Psoas muscle (tissue), 8 donors: ENCODE results near the gene TBATA. TPM values are rescaled to one million over a fixed set of nuclear protein-coding genes. Genes with fewer than 3 reads are reported as not detected.

Experiments
- ATAC-seq, 4 donors: fragments of 200-7000 bp; cut with Tn5 transposase; one replicate each; pipeline ENCODE4 v1.9.1; 2020; ENCODE audit warnings: moderate library complexity in 3 of 4, mild to moderate bottlenecking in 2 of 4
- DNase-seq, 2 donors: peaks; one replicate each; pipeline ENCODE4 v3.0.0-alpha.2; 2020
- H3K27ac ChIP-seq: fragments of 200-600 bp; one replicate; pipeline ENCODE4 v1.8.0; 2022
- H3K27me3 ChIP-seq, 3 donors: fragments of 200-600 bp in 1 of 3; one replicate each; pipeline versions ENCODE4 v1.6.1 to v1.8.0; 2013 to 2022; ENCODE audit warnings: low read length in 2 of 3, mild to moderate bottlenecking in 2 of 3, moderate library complexity in 1 of 3; ENCODE audit not compliant: insufficient read depth in 3 of 3
- H3K36me3 ChIP-seq, 2 donors: fragments of 200-600 bp in 1 of 2; one replicate each; pipeline versions ENCODE4 v1.6.1 to v1.8.0; 2013 to 2022; ENCODE audit warnings: low read depth in 1 of 2, mild to moderate bottlenecking in 1 of 2, moderate library complexity in 1 of 2; ENCODE audit not compliant: insufficient read depth in 1 of 2
- H3K4me1 ChIP-seq: fragments of 200-600 bp; one replicate; pipeline ENCODE4 v1.8.0; 2022
- H3K4me3 ChIP-seq: fragments of 200-600 bp; one replicate; pipeline ENCODE4 v1.8.0; 2022; ENCODE audit warnings: mild to moderate bottlenecking
- H3K9me3 ChIP-seq: fragments of 200-600 bp; one replicate; pipeline ENCODE4 v1.8.0; 2022
- WGBS, 3 donors: extraction: QIAGEN DNeasy Blood & Tissue Kit; methylation state at CpG; one replicate each; pipeline versions ENCODE4 v1.1.6 to v1.1.7; 2013; 5-methylcytosine and 5-hydroxymethylcytosine counted together
- intact Hi-C, 2 donors: fragments of 100-400 bp; cut with DNase I; formaldehyde crosslinking; loops; one replicate each; pipeline versions ENCODE4 v1.11.0 to v1.14.2; 2022
- polyA plus RNA-seq, 3 donors: library from polyadenylated mRNA; stranded (reverse); fragments of 200-250 nt; gene quantifications; one replicate each; pipeline ENCODE4 v1.2.3, GENCODE V29; 2013
- total RNA-seq, 4 donors: library from RNA; stranded (reverse); fragmentation: NEBNext Ultra II Directional in 2 of 4; extraction: Animal tissue kit (Norgen Biotek cat#: 25700) in 2 of 4; gene quantifications; one replicate each; pipeline versions ENCODE4 v1.2.1 to v1.2.4, GENCODE V29; 2021 to 2023
- TF ChIP-seq, protein P1 (sequence below): fragments of 200-600 bp; IDR thresholded peaks from one replicate; pipeline ENCODE4 v1.8.0; 2022; ENCODE audit warnings: antibody characterized with exemption
- donor health status: healthy with polysubstance abuse.
- donor health status: DM: no; HTN: no; CAD: no; lungs with moderate emphysema.
- donor health status: Bipolar disorder and iron deficiency.
- donor health status: healthy.
- donor health status: DM: yes; HTN: yes; CAD: no.
- donor health status: DM: no; HTN: no; CAD: no.
- donor health status: DM: no; HTN: no; CAD: no.
- donor health status: DM: yes; HTN: yes; CAD: no.

Gene TBATA
- total and polyA plus RNA-seq, 7 donors = not detected

DNA sequence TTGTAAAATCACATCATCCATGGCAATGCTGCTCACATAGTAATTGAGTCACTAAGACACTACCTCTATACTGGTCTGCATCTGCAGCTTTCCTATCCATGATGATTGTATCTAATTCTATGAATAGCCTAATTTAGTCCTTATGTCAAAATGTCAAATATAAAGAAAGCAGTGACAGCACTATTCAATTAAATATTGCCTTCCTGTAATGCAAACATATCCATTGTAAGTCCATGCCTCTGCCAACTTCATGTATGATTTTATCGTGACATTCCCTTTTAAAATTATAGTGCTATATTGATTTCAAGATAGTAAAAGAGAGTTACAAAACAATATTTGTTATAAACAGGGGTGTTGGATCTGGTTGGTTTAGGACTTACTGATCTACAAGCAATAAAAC is 25.8 kb upstream of the TBATA start:
- Histone ChIP-seq H3K4me1 (no peaks in the 10 kb centered on the region), H3K9me3 (no peaks in the 10 kb centered on the region), H3K27ac (no peak overlapping the region), H3K36me3 (no peaks in the 10 kb centered on the region), H3K27me3 (no peaks in the 10 kb centered on the region), H3K4me3 (no peak overlapping the region)
- 0 to 44% (median 42%) methylated on average over 1 of the region's 1 CpG for WGBS, 3 donors
- TF ChIP-seq, protein P1, sequence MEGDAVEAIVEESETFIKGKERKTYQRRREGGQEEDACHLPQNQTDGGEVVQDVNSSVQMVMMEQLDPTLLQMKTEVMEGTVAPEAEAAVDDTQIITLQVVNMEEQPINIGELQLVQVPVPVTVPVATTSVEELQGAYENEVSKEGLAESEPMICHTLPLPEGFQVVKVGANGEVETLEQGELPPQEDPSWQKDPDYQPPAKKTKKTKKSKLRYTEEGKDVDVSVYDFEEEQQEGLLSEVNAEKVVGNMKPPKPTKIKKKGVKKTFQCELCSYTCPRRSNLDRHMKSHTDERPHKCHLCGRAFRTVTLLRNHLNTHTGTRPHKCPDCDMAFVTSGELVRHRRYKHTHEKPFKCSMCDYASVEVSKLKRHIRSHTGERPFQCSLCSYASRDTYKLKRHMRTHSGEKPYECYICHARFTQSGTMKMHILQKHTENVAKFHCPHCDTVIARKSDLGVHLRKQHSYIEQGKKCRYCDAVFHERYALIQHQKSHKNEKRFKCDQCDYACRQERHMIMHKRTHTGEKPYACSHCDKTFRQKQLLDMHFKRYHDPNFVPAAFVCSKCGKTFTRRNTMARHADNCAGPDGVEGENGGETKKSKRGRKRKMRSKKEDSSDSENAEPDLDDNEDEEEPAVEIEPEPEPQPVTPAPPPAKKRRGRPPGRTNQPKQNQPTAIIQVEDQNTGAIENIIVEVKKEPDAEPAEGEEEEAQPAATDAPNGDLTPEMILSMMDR = no peak
- no peak for ATAC-seq
- DNase-seq = no peak
- intact Hi-C loops = no loop called here

DNA sequence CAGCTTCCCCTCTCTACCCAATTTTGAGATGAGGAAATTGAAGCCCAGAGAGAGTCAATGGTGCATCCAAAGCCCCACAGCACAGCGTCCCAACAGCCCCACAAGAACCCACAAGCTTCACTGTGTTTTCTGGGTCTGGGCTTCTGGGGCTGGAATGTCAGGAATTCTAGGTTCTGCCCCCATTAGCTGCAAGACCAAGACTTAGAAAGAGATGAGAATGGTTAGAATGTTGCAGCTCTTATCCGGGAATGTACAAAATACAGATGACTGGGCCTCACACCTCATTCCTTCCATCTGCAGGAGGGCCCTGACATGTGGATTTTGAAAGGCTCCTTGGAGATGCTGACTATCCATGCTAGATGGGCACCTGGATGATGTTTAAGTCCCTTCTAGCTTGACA is 24.5 kb upstream of the TBATA start:
- H3K27me3 ChIP-seq = no peaks in the 10 kb centered on the region
- no peak overlapping the region for H3K27ac ChIP-seq
- H3K4me1 ChIP-seq = no peaks in the 10 kb centered on the region
- no peaks in the 10 kb centered on the region for H3K36me3 ChIP-seq
- 89 to 95% (median 92%) methylated on average over 2 of the region's 2 CpGs for WGBS, 3 donors
- TF ChIP-seq, protein P1 = no peak
- DNase-seq (no peak), ATAC-seq (no peak)
- H3K4me3 ChIP-seq = no peak overlapping the region
- intact Hi-C loops = no loop called here
- no peaks in the 10 kb centered on the region for H3K9me3 ChIP-seq

DNA sequence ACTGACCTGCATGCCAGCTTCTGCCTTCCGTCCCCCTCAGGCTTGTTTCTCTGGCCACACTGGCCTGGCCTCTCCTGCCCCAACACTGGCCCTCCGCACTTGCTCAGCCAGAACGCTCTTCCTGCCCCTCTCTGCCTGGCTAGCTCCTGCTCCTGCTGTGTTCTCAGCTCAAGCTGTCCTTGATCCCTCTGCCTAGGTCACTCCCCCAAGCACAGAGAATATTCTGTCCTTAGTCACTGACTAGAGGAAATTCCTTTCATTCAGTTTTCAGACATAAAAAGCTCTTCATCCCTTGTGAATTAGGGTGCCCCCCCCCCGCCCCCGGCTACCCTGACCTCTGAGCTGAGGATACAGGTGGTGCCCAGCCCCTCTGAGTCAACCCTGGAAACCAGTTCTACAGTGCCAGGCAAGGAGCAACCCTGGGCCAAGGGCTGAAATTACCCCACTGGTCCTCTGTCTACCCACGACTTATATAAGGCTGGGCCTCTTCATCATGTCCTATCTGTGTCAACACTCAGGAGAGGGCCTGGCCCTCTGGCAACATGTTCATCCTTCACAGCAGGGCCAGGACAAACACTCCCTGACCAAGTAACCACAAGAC is 23.9 kb upstream of the TBATA start:
- intact Hi-C loops = no loop called here
- TF ChIP-seq, protein P1 = no peak
- 85 to 87% (median 86%) methylated on average over 6 of the region's 6 CpGs for WGBS, 3 donors
- DNase-seq = no peak
- no peaks in the 10 kb centered on the region for H3K9me3 ChIP-seq
- no peak for ATAC-seq
- no peak overlapping the region for H3K27ac ChIP-seq
- H3K36me3 ChIP-seq = no peaks in the 10 kb centered on the region
- no peak overlapping the region for H3K4me3 ChIP-seq
- H3K4me1 ChIP-seq = no peaks in the 10 kb centered on the region
- no peaks in the 10 kb centered on the region for H3K27me3 ChIP-seq

DNA sequence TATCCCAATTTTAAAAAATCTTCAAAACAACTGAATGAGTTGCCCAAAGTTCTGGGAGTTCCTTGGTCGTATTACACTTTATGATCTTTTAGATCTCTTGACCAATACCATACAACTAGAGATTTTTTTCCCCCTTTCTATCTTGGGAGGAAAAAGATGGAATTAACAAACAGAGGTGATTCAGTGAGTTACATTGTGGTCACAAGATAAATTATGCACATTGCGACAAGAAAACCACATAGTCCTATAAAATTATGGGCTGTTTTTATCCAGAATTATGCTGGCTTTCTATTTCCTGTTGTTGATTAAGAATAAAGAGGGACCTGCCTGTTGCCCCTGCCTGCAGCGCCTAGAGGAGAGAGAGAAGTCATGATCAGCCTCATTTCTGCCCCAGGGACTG is 22.4 kb upstream of the TBATA start:
- no peak for DNase-seq
- TF ChIP-seq, protein P1 = no peak
- Histone ChIP-seq H3K4me3 (no peak overlapping the region), H3K4me1 (no peaks in the 10 kb centered on the region), H3K36me3 (no peaks in the 10 kb centered on the region), H3K9me3 (no peaks in the 10 kb centered on the region), H3K27me3 (no peaks in the 10 kb centered on the region), H3K27ac (no peak overlapping the region)
- ATAC-seq = no peak
- whole genome bisulfite sequencing, 3 donors = 87 to 94% (median 91%) methylated on average over 3 of the region's 3 CpGs
- intact Hi-C loops = no loop called here

DNA sequence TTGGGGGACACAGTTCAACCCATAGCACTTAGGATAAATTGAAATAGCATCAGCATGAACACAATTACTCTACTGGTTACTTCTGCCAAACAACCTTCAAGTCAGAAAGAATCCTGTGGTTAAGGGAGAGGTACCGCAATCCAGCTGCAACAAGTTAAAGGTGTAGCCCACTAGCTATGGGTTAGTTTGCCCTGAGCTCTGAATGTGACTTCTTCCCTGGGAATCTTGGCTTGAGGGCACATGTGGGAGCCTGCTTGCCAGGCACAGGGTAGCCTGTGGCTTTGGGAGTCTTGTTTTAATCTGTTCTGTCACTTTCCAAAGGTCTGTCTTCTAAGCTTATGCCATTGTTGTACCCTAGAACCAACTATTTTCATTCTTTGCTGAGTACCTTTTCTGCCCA is 21.7 kb upstream of the TBATA start:
- Histone ChIP-seq H3K4me1 (no peaks in the 10 kb centered on the region), H3K4me3 (no peak overlapping the region), H3K27me3 (no peaks in the 10 kb centered on the region), H3K9me3 (no peaks in the 10 kb centered on the region), H3K36me3 (no peaks in the 10 kb centered on the region), H3K27ac (no peak overlapping the region)
- intact Hi-C loops = no loop called here
- ATAC-seq = no peak
- no peak for DNase-seq
- 100% methylated on average over 1 of the region's 1 CpG for WGBS, 3 donors
- TF ChIP-seq, protein P1 = no peak
